GM12875 (cell line): ENCODE data around the gene GPR160.
"Not testable (repeated sequence)": the region's sequence is repeated elsewhere in the genome, so short reads cannot be mapped to it uniquely, and the experiment has no call there.

Experiments used
- H3K4me3 ChIP-seq: one replicate; pipeline ENCODE4 v1.5.1; 2011; ENCODE audit warnings: low read depth, low read length, control low read depth
- CTCF ChIP-seq: IDR thresholded peaks from 2 replicates; pipeline ENCODE4 v1.5.1; 2011; ENCODE audit warnings: low read depth, mild to moderate bottlenecking, control low read depth, inconsistent platforms, low read length, moderate library complexity, borderline replicate concordance; ENCODE audit not compliant: insufficient read depth

Gene GPR160

GRCh38 chr3:170108955-170109354, 71.2 kb downstream of the GPR160 start:
- TF ChIP-seq CTCF, result no peak
- no peak overlapping the region for H3K4me3 ChIP-seq

GRCh38 chr3:170109579-170110293, 71.9 kb downstream of the GPR160 start:
- no peak overlapping the region for H3K4me3 ChIP-seq
- TF ChIP-seq CTCF, result no peak

- no peak overlapping the region for H3K4me3 ChIP-seq
- TF ChIP-seq CTCF, result no peak
Observed at GRCh38 chr3:170111147-170111771, 73.5 kb downstream of the GPR160 start.

GRCh38 chr3:170114165-170114564, 76.4 kb downstream of the GPR160 start:
- not testable (repeated sequence) for H3K4me3 ChIP-seq

- no peak overlapping the region for H3K4me3 ChIP-seq
- no peak for TF ChIP-seq CTCF
Observed at GRCh38 chr3:170117134-170117533, 79.3 kb downstream of the GPR160 start.

GRCh38 chr3:170128259-170128976, 90.6 kb downstream of the GPR160 start:
- TF ChIP-seq CTCF, result no peak
- no peak overlapping the region for H3K4me3 ChIP-seq

- H3K4me3 ChIP-seq, result no peak overlapping the region
- no peak for TF ChIP-seq CTCF
Observed at GRCh38 chr3:170128977-170129431, 91.2 kb downstream of the GPR160 start.
